ENCODE measurements around the gene C7orf33. TPM values are rescaled to one million over a fixed set of nuclear protein-coding genes. Genes with fewer than 3 reads are reported as not detected.

Gene C7orf33, protein sequence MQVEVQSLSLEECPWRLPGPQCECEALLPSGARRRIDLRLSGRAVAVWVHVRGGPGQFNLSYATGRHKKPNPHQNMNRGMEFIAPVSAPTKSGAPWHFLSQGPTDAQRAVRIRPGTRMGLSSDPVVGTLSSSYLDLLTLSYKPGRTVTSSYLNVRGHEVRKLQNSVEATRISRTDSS
- not detected for total RNA-seq

DNA sequence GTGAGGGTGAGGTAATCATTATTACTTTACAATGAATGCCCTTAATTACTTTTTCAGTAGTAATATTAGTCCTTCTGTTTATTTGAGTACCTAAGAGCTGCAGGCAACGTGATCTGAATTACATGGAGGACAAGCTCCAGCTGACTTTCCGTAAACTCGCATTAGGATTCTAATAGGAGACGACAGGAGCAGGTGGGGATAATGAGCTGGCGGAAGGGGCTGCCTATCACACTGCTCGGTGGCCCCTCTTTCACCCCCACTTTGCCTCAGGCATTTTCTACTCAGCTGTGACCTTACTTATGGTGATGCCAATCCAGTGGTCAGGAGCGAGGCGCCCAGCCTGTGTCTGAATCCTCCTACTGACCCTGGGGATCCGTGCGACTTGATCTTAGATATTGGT is at the start of gene C7orf33:
Gene C7orf33 (plus strand): TSS at position 296 of the 400 bp plus-strand sequence. CDS start 160 bp downstream, outside the sequence.

Other genes with a start within 250 kb of the C7orf33 start
- gene CUL1, start 108.1 kb downstream of the C7orf33 start, total RNA-seq = 56.7 TPM